HFF-Myc (cell line): Measurements from ENCODE around the gene ZNF512B.
"Not testable (repeated sequence)": the region's sequence is repeated elsewhere in the genome, so short reads cannot be mapped to it uniquely, and the experiment has no call there.

ENCODE experiments used
- DNase-seq: peaks from one replicate; pipeline ENCODE4 v3.0.0-alpha.2; 2011; ENCODE audit warnings: low read depth; ENCODE audit errors: extremely low read depth
- H3K4me3 ChIP-seq: replicated peaks from 2 replicates; pipeline ENCODE4 v1.5.1; 2011; ENCODE audit warnings: low read depth, mild to moderate bottlenecking, control low read depth, low read length
- TF ChIP-seq, protein P1 (sequence below): IDR thresholded peaks from 2 replicates; pipeline ENCODE4 v1.5.1; 2012; ENCODE audit warnings: mild to moderate bottlenecking, low read depth, low read length, control low read depth; ENCODE audit errors: missing control alignments

The ZNF512B gene

DNA sequence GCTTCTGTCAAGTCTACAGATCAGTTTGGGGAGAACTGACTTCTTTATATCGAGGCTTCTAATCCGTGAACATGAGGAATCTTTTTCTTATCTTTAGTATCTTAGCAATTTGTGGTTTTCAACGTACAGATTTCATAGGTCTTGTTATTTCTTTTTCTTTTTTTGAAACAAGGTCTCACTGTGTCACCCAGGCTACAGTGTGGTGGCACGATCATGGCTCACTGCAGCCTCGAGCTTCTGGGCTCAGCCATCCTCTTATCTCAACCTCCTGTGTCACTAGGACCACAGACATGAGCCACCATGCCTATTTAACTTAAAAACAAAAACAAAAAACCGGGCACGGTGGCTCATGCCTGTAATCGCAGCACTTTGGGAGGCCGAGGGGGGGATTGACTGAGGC, 45.5 kb downstream of the ZNF512B start:
- no peak for DNase-seq
- H3K4me3 ChIP-seq: no peak overlapping the region
- TF ChIP-seq, protein P1, sequence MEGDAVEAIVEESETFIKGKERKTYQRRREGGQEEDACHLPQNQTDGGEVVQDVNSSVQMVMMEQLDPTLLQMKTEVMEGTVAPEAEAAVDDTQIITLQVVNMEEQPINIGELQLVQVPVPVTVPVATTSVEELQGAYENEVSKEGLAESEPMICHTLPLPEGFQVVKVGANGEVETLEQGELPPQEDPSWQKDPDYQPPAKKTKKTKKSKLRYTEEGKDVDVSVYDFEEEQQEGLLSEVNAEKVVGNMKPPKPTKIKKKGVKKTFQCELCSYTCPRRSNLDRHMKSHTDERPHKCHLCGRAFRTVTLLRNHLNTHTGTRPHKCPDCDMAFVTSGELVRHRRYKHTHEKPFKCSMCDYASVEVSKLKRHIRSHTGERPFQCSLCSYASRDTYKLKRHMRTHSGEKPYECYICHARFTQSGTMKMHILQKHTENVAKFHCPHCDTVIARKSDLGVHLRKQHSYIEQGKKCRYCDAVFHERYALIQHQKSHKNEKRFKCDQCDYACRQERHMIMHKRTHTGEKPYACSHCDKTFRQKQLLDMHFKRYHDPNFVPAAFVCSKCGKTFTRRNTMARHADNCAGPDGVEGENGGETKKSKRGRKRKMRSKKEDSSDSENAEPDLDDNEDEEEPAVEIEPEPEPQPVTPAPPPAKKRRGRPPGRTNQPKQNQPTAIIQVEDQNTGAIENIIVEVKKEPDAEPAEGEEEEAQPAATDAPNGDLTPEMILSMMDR: no peak

DNA sequence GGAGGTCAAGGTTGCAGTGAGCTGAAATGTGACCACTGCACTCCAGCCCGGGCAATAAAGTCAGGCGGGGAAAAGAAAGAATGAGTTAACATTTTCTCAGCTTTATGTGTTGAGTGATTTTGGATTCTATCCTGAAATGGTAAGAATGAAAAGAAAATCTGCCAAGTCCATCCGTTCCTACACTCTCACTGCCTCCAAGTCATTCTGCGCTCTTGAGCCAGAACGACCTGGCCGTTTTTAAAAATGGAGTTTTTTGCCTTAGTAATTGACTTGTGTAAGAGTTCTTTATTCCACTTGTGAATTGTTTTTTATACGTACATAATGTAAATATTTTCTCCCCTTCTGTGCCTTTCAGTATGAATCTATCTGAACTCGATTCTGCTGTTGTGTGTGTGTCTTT, 46.1 kb downstream of the ZNF512B start:
- H3K4me3 ChIP-seq: no peak overlapping the region
- TF ChIP-seq, protein P1: no peak
- DNase-seq: no peak

DNA sequence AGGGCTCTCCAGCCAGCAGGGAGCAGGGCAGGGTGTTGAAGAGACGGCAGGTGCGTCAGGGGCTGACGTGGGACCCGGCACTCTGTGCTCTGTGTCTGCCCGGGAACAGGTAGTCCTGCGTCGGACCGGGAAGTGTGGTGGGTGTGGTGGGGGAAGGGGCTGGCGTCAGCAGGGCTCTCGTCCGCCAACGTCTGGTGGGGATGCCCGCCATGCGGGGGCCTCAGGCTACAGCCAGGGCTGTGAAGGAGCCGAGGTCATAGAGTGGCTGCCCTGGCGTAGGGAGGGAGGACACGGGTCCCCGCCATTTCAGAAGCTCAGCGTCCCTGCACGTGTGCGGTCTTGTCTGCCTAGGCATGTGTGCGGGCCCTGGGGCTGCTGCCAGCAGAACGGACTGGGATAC, 49.5 kb downstream of the ZNF512B start:
- TF ChIP-seq, protein P1: no peak

DNA sequence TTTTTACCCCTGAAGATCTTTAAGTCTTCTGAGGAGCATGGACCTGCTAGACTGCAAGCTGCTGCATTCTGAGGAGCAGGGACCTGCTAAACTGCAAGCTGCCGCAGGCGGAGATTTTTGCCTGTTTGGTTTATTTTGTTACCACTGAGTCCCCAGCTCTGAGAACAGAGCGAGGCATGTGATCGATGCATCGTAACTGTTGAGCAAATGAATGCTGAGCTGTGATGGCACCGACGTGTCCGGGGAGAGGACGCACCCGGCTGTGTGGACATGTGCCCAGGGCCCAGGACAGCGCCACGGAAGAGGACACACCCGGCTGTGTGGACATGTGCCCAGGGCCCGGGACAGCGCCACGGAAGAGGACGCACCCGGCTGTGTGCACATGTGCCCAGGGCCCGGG, 50.6 kb downstream of the ZNF512B start:
- no peak overlapping the region for H3K4me3 ChIP-seq
- DNase-seq: no peak
- TF ChIP-seq, protein P1: no peak

More for the DNA sequence above, 49.5 kb downstream of the ZNF512B start:
- H3K4me3 ChIP-seq: no peak overlapping the region
- no peak for DNase-seq

DNA sequence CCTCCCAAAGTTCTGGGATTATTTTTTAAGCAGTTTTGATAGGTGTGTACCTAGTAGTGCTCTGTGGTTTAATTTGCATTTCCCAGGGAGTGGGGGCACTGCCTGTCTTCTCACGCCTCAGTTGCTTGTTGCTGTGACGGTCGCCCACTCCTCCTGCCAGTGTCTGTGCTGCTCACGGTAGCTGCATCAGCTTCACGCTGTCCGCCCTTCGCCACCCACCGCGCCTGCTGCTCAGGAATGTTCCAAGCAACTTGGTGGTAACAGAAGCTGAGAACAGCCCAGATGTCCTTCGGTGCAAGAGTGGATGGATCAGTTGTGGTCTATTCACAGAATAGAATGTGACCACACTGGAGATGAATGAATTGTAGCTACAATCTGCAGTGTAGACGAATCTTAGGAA, 51.9 kb downstream of the ZNF512B start:
- TF ChIP-seq, protein P1: no peak
- no peak for DNase-seq
- H3K4me3 ChIP-seq: no peak overlapping the region

DNA sequence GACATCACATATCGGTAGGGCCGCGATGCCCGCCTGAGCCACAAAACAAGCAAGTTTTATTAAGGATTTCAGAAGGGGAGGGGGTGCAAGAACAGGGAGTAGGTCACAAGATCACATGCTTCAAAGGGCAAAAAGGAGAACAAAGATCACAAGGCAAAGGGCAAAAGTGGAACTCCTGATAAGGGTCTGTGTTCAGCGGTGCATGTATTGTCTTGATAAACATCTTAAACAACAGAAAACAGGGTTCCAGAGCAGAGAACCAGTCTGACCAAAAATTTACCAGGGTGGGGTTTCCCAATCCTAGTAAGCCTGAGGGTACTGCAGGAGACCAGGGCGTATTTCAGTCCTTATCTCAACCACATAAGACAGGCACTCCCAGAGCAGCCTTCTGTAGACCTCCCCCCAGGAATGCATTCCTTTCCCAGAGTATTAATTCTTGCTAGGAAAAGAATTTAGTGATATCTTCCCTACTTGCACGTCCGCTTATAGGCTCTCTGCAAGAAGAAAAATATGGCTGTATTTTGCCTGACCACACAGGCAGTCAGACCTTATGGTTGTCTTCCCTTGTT, 53.3 kb downstream of the ZNF512B start:
- not testable (repeated sequence) for DNase-seq, H3K4me3 ChIP-seq

DNA sequence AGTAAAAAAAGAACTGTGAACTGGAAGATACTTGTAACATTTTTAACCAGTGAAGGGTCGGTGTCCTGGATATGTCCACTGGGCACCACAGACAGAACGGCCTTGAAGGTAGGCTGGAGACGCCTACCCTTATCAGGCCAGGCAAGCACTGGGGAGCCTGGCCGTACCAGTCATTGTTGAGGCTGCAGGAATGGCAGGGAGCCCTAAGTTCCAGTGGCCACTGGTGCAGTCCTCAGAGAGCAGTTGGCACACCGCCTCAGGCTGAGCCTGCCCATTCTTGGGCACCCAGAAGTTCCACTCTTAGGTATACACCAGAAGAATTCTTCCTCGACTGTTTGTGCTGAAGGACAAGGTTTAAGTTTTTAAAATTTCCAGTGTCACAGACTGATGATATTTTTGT, 54.3 kb downstream of the ZNF512B start:
- TF ChIP-seq, protein P1: no peak
- no peak overlapping the region for H3K4me3 ChIP-seq
- DNase-seq: no peak
